ENCODE results near the gene ALKBH3. TPM values are rescaled to one million over a fixed set of nuclear protein-coding genes. Genes with fewer than 3 reads are reported as not detected.
A peak's percentile ranks its signal among the peaks of the same experiment; 100 is the strongest.

ALKBH3 gene
- total and polyA plus RNA-seq, 8 donors: 25.7 to 113 (median 34.4) TPM

- intact Hi-C loops (cut with DNase I; ENCODE audit: low total_unique reads): no loop called here
- no peaks in the 10 kb centered on the region for H3K36me3 ChIP-seq
- WGBS, 5 donors: 61 to 78% (median 68%) methylated on average over 4 of the region's 4 CpGs
- H3K27ac ChIP-seq: no peak overlapping the region
- H3K27me3 ChIP-seq: peaks cover 0 to 6% (median 0%) of the 10 kb centered on the region in 3 donors
- H3K4me3 ChIP-seq: no peak overlapping the region
- H3K9me3 ChIP-seq: peaks cover 0 to 6% (median 0%) of the 10 kb centered on the region in 4 donors
- DNase-seq: no peak
- TF ChIP-seq POLR2A (IDR thresholded peaks at IDR 0.05) (no peak), CTCF (IDR thresholded peaks at IDR 0.05) (no peak), EP300 (IDR thresholded peaks at IDR 0.05) (no peak), POLR2AphosphoS5 (IDR thresholded peaks at IDR 0.05) (no peak)
- peaks cover 0 to 8% (median 2%) of the 10 kb centered on the region in 4 donors for H3K4me1 ChIP-seq
These were observed 76.9 kb downstream of the ALKBH3 start for GRCh38 chr11:43957571-43957970.

GRCh38 chr11:43959321-43959995 is 78.8 kb downstream of the ALKBH3 start:
- no peak overlapping the region for H3K4me3 ChIP-seq
- WGBS, 5 donors: 69 to 89% (median 83%) methylated on average over 5 to 6 of the region's 6 CpGs
- H3K27me3 ChIP-seq: peaks cover 0 to 6% (median 0%) of the 10 kb centered on the region in 3 donors
- intact Hi-C loops (cut with DNase I; ENCODE audit: low total_unique reads): no loop called here
- no peak for TF ChIP-seq POLR2A (IDR thresholded peaks at IDR 0.05)
- no peak for TF ChIP-seq EP300 (IDR thresholded peaks at IDR 0.05)
- H3K4me1 ChIP-seq: peaks cover 0 to 13% (median 4%) of the 10 kb centered on the region in 4 donors
- no peaks in the 10 kb centered on the region for H3K36me3 ChIP-seq
- no peak for DNase-seq
- peaks cover 0 to 6% (median 0%) of the 10 kb centered on the region in 4 donors for H3K9me3 ChIP-seq
- H3K27ac ChIP-seq: no peak overlapping the region

- WGBS, 5 donors: 32 to 34% (median 32%) methylated on average over 12 to 13 of the region's 13 CpGs
- intact Hi-C loops (cut with DNase I; ENCODE audit: low total_unique reads): no loop called here
These were observed 82.0 kb downstream of the ALKBH3 start for GRCh38 chr11:43962383-43963278.

GRCh38 chr11:43963279-43963620 is 82.6 kb downstream of the ALKBH3 start:
- Histone ChIP-seq H3K27me3 (peaks cover 0 to 6% (median 0%) of the 10 kb centered on the region in 3 donors), H3K4me1 (peaks cover 0 to 13% (median 4%) of the 10 kb centered on the region in 4 donors), H3K4me3 (no peak overlapping the region), H3K27ac (no peak overlapping the region), H3K9me3 (peaks cover 0 to 5% (median 0%) of the 10 kb centered on the region in 4 donors), H3K36me3 (no peaks in the 10 kb centered on the region)
- TF ChIP-seq CTCF (IDR thresholded peaks at IDR 0.05) (no peak), POLR2A (IDR thresholded peaks at IDR 0.05) (no peak), EP300 (IDR thresholded peaks at IDR 0.05) (no peak), POLR2AphosphoS5 (IDR thresholded peaks at IDR 0.05) (no peak)
- intact Hi-C loops (cut with DNase I; ENCODE audit: low total_unique reads): no loop called here
- DNase-seq: no peak
- 57 to 79% (median 60%) methylated on average over 2 of the region's 2 CpGs for WGBS, 5 donors

More at GRCh38 chr11:43962383-43963278, 82.0 kb downstream of the ALKBH3 start:
- peaks cover 0 to 13% (median 4%) of the 10 kb centered on the region in 4 donors for H3K4me1 ChIP-seq
- TF ChIP-seq POLR2AphosphoS5 (IDR thresholded peaks at IDR 0.05) (no peak), POLR2A (IDR thresholded peaks at IDR 0.05) (no peak), EP300 (IDR thresholded peaks at IDR 0.05) (no peak), CTCF (IDR thresholded peaks at IDR 0.05) (no peak)
- peak overlapping the region in 2 of 5 donors; percentile 3 to 5 for H3K27ac ChIP-seq
- H3K4me3 ChIP-seq: no peak overlapping the region
- DNase-seq: peak in 1 of 2 donors; percentile 60
- H3K9me3 ChIP-seq: peaks cover 0 to 6% (median 0%) of the 10 kb centered on the region in 4 donors
- H3K27me3 ChIP-seq: peaks cover 0 to 6% (median 0%) of the 10 kb centered on the region in 3 donors
- no peaks in the 10 kb centered on the region for H3K36me3 ChIP-seq

Measured in stomach (tissue), 9 donors.